HG02981 (cell line): ENCODE results near the gene FOS.
"Not testable (repeated sequence)": the region's sequence is repeated elsewhere in the genome, so short reads cannot be mapped to it uniquely, and the experiment has no call there.

Source experiments
- ATAC-seq: cut with Tn5 transposase; IDR thresholded peaks from one replicate; pipeline ENCODE4 v1.9.1; 2021; ENCODE audit warnings: mild to moderate bottlenecking, moderate library complexity; ENCODE audit not compliant: unreplicated experiment

FOS gene

DNA sequence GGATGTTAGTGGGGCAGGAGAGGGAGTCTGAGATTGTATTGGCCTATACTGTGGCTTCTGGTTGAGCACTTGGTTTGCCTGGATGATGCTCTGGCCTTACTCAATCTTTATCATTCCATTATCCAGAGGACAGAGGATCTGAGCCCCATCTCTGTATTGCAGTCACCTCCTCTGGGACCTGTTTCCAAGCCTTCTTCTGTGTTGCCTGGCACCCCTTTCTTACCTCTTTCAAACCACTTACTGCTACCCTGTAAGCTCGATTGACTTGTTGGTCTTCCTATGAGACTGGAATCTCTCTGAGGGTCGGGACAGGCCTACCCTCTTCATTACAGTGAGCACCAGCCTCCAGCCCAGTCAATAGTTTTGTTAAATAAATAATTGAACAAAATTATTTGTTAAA is 3.0 kb upstream of the FOS start:
- no peak for ATAC-seq

GRCh38 chr14:75277008-75277814 is 1.4 kb upstream of the FOS start:
- ATAC-seq = peak; percentile 33

GRCh38 chr14:75277815-75278421 is 710 bp upstream of the FOS start:
- peak; percentile 4 for ATAC-seq

DNA sequence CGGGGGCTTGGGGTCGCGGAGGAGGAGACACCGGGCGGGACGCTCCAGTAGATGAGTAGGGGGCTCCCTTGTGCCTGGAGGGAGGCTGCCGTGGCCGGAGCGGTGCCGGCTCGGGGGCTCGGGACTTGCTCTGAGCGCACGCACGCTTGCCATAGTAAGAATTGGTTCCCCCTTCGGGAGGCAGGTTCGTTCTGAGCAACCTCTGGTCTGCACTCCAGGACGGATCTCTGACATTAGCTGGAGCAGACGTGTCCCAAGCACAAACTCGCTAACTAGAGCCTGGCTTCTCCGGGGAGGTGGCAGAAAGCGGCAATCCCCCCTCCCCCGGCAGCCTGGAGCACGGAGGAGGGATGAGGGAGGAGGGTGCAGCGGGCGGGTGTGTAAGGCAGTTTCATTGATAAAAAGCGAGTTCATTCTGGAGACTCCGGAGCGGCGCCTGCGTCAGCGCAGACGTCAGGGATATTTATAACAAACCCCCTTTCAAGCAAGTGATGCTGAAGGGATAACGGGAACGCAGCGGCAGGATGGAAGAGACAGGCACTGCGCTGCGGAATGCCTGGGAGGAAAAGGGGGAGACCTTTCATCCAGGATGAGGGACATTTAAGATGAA is 630 bp downstream of the FOS start:
- ATAC-seq = no peak

GRCh38 chr14:75279763-75280290 is 1.2 kb downstream of the FOS start:
- ATAC-seq = no peak

GRCh38 chr14:75280291-75280830 is 1.7 kb downstream of the FOS start:
- no peak for ATAC-seq

DNA sequence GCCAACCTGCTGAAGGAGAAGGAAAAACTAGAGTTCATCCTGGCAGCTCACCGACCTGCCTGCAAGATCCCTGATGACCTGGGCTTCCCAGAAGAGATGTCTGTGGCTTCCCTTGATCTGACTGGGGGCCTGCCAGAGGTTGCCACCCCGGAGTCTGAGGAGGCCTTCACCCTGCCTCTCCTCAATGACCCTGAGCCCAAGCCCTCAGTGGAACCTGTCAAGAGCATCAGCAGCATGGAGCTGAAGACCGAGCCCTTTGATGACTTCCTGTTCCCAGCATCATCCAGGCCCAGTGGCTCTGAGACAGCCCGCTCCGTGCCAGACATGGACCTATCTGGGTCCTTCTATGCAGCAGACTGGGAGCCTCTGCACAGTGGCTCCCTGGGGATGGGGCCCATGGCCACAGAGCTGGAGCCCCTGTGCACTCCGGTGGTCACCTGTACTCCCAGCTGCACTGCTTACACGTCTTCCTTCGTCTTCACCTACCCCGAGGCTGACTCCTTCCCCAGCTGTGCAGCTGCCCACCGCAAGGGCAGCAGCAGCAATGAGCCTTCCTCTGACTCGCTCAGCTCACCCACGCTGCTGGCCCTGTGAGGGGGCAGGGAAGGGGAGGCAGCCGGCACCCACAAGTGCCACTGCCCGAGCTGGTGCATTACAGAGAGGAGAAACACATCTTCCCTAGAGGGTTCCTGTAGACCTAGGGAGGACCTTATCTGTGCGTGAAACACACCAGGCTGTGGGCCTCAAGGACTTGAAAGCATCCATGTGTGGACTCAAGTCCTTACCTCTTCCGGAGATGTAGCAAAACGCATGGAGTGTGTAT is 2.4 kb downstream of the FOS start:
- ATAC-seq = no peak

DNA sequence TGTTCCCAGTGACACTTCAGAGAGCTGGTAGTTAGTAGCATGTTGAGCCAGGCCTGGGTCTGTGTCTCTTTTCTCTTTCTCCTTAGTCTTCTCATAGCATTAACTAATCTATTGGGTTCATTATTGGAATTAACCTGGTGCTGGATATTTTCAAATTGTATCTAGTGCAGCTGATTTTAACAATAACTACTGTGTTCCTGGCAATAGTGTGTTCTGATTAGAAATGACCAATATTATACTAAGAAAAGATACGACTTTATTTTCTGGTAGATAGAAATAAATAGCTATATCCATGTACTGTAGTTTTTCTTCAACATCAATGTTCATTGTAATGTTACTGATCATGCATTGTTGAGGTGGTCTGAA is 3.0 kb downstream of the FOS start:
- no peak for ATAC-seq

GRCh38 chr14:75282170-75282554 is 3.5 kb downstream of the FOS start:
- no peak for ATAC-seq

DNA sequence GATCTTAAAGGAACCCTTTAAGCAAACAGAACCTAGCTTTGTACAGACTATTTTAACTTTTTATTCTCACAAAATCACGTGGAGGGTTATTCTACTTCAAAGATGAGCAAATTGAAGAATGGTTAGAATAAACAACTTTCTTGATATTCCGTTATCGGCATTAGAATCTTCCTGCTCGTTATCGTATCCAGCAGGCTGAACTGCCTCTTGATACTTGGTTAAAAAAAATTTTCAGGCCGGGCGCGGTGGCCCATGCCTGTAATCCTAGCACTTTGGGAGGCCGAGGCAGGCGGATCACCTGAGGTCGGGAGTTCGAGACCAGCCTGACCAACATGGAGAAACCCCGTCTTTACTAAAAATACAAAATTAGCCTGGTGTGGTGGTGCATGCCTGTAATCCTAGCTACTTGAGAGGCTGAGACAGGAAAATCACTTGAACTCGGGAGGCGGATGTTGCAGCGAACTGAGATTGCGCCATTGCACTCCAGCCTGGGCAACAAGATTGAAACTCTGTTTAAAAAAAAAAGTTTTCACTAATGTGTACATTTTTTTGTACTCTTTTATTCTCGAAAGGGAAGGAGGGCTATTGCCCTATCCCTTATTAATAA is 4.0 kb downstream of the FOS start:
- ATAC-seq = not testable (repeated sequence)

GRCh38 chr14:75283162-75283832 is 4.7 kb downstream of the FOS start:
- no peak for ATAC-seq

- ATAC-seq = no peak
These were observed 5.4 kb downstream of the FOS start for GRCh38 chr14:75283833-75284563.

GRCh38 chr14:75285331-75285730 is 6.7 kb downstream of the FOS start:
- ATAC-seq = no peak

DNA sequence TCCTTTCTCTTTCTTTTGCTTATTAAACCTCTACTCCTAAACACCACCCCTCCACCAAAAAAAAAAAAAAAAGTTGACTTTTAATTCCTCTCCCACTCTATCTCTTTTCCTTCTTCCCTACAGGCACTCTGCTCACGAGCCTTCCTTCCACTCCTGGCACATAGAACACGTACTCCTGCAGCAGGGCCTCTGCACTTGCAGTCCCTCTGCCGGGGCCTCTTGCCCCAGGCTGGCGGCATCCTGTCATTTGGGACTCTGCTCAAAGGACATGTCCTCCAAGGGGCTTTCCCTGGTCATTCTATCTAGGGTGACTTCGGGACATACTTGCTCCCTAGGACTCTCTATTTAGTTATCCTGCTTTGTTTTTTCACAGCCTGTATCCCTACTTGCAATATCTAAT is 7.7 kb downstream of the FOS start:
- ATAC-seq = no peak

- no peak for ATAC-seq
These were observed 11.3 kb downstream of the FOS start for GRCh38 chr14:75289840-75290388.

GRCh38 chr14:75290851-75291250 is 12.2 kb downstream of the FOS start:
- ATAC-seq = no peak

- ATAC-seq = no peak
These were observed 12.7 kb downstream of the FOS start for GRCh38 chr14:75291331-75291730.

GRCh38 chr14:75292101-75292563 is 13.5 kb downstream of the FOS start:
- no peak for ATAC-seq

- ATAC-seq = no peak
These were observed 14.3 kb downstream of the FOS start for GRCh38 chr14:75292886-75293285.
